Erythroblast (primary cell): ENCODE measurements around the gene SLC2A13.

Experiments used
- DNase-seq, 2 experiments: peaks; one replicate each; lab custom pipeline; 2025; lab: John Stamatoyannopoulos, UW
- GATA1 ChIP-seq: IDR thresholded peaks from 2 replicates; pipeline ENCODE4 v1.6.1; 2011; ENCODE audit warnings: low read depth, mild to moderate bottlenecking, control low read depth, low read length, moderate library complexity
- POLR2A ChIP-seq: IDR thresholded peaks from 2 replicates; pipeline ENCODE4 v1.6.1; 2011; ENCODE audit warnings: mild to moderate bottlenecking, low read length

Gene SLC2A13

DNA sequence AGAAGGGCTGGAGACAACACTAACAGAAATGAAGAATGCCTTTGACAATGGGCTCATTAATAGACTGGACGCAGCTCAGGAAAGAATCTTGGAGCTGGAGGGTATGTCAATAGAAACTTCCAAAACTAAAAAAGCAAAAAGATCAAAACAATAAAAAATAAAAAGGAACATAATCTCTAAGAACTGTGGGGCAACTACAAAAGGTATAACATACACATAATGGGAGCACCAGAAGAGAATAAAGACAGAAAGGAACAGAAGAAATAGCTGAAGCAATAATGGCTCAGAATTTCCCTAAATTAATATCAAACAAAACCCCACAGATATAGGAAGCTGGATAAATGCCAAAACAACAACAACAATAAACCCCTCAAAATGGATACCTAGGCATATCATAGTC, 362.2 kb downstream of the SLC2A13 start:
- no peak for TF ChIP-seq POLR2A
- no peak for TF ChIP-seq GATA1
- DNase-seq = no peak

- TF ChIP-seq POLR2A (no peak), GATA1 (no peak)
- no peak for DNase-seq
Measured at GRCh38 chr12:39736406-39736805, 369.5 kb downstream of the SLC2A13 start.

DNA sequence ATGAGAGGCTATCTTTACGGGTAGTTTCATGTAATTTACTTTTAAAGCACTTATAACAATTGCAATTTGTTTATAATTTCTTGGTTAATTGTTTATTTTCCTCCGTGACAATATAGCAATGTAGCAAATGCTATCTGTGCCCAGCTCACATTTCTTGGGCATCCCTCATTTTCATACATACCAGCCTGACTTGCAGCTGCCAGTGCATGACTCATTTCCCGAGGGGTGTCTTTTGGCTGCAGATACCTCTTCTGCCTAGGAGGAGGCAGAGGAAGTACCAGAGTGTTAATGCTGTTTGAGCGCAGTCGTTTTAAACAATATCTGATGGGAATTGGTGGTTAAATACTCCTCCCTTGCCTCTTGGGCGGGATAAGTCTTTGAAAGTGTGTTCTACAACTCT, 382.1 kb downstream of the SLC2A13 start:
- TF ChIP-seq GATA1 = no peak
- TF ChIP-seq POLR2A = no peak
- DNase-seq = no peak

GRCh38 chr12:39722504-39722903, 383.4 kb downstream of the SLC2A13 start:
- TF ChIP-seq POLR2A (no peak), GATA1 (no peak)
- DNase-seq = no peak

DNA sequence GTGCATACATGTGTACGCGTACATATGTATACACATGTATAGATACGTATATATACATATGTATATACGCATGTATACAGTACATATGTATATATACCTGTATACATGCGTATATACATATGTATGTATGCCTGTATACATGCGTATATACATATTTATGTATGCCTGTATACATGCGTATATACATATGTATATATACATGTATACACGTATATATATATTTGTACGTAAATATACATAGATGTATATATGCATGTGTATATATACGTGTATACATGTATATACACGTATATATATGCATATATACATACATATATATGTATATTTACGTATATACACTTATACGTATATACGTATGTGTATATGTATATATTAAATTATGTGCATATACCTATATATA, 392.3 kb downstream of the SLC2A13 start:
- DNase-seq = no peak
- TF ChIP-seq GATA1 (no peak), POLR2A (no peak)

DNA sequence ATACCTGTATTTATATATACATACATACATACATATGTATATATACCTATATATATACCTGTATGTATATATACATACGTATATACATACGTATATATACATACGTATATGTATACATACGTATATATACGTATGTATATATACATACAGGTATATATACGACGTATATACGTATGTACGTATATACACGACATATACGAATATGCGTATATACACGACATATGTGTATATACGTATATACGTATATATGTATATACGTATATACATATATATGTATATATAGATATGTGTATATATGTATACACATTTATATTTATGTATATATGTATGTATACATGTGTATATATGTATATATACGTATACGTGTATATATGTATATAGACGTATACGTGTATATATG, 393.5 kb downstream of the SLC2A13 start:
- no peak for DNase-seq
- no peak for TF ChIP-seq GATA1
- no peak for TF ChIP-seq POLR2A
